ENCODE data around the gene SLBP. TPM values are rescaled to one million over a fixed set of nuclear protein-coding genes. Genes with fewer than 3 reads are reported as not detected.
A peak's percentile ranks its signal among the peaks of the same experiment; 100 is the strongest.

The SLBP gene
- total RNA-seq, 1 experiment from 2014 or later = 98.3 TPM

DNA sequence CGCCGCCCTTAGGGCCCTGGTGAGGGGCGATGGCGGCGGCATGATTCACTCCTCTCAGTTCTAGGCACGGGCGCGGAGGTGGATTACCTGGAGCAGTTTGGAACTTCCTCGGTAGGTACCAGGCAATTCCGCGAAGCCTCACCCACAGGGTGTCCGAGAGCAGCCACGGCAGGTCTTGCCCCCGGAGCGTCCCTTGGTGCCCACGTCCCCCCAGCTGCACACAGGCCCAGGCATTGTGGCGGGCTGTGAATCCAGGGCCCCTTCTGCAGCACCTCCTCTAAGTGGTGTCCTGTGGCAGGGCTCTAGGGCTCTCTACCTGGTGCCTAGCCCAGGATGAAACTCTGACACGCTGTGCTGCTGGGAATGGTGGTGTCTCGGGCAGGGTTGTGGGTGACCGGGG, 23.1 kb upstream of the SLBP start:
- ATAC-seq (no peak), DNase-seq (no peak)
- Histone ChIP-seq H2AFZ (ENCODE audit: low read length) (no peak overlapping the region), H3K27ac (ENCODE audit: low read length) (no peak overlapping the region), H3K27me3 (ENCODE audit: low read length) (no peaks in the 10 kb centered on the region), H3K4me3 (ENCODE audit: low read length) (no peak overlapping the region), H3K36me3 (ENCODE audit: low read depth, low read length) (peaks cover 66% of the 10 kb centered on the region), H4K20me1 (ENCODE audit: low read length) (0 out of 2 replicates have a peak, but pooled peaks cover 6% of the 10 kb centered on the region), H3K9ac (ENCODE audit: low read length) (no peak overlapping the region), H3K4me2 (ENCODE audit: low read length) (no peak overlapping the region), H3K9me3 (ENCODE audit: low read length) (no peaks in the 10 kb centered on the region), H3K9me2 (replicated peaks; ENCODE audit: low read length) (no peaks in the 10 kb centered on the region), H3K79me2 (ENCODE audit: low read length) (peaks cover 20% of the 10 kb centered on the region), H3F3A (ENCODE audit: low read length, unreplicated experiment) (no peaks in the 10 kb centered on the region), H3K4me1 (ENCODE audit: insufficient read depth, low read length) (peaks cover 16% of the 10 kb centered on the region)
- no peak for TF ChIP-seq EZH2 (IDR thresholded peaks at IDR 0.05; ENCODE audit: low read length, unreplicated experiment)
- TF ChIP-seq, protein P1, sequence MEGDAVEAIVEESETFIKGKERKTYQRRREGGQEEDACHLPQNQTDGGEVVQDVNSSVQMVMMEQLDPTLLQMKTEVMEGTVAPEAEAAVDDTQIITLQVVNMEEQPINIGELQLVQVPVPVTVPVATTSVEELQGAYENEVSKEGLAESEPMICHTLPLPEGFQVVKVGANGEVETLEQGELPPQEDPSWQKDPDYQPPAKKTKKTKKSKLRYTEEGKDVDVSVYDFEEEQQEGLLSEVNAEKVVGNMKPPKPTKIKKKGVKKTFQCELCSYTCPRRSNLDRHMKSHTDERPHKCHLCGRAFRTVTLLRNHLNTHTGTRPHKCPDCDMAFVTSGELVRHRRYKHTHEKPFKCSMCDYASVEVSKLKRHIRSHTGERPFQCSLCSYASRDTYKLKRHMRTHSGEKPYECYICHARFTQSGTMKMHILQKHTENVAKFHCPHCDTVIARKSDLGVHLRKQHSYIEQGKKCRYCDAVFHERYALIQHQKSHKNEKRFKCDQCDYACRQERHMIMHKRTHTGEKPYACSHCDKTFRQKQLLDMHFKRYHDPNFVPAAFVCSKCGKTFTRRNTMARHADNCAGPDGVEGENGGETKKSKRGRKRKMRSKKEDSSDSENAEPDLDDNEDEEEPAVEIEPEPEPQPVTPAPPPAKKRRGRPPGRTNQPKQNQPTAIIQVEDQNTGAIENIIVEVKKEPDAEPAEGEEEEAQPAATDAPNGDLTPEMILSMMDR (conservative IDR thresholded peaks at IDR 0.05; ENCODE audit: low read depth, low read length) = no peak
- TF ChIP-seq EZH2phosphoT487 (IDR thresholded peaks at IDR 0.05; ENCODE audit: borderline replicate concordance, low read length) = no peak
- BruUV-seq (replicated peaks) = no TSS peak
- intact Hi-C loops (cut with micrococcal nuclease) = no loop called here
- POLR2A ChIA-PET (ENCODE audit: unreplicated experiment) = no interaction called here
- CTCF ChIA-PET = no interaction called here

DNA sequence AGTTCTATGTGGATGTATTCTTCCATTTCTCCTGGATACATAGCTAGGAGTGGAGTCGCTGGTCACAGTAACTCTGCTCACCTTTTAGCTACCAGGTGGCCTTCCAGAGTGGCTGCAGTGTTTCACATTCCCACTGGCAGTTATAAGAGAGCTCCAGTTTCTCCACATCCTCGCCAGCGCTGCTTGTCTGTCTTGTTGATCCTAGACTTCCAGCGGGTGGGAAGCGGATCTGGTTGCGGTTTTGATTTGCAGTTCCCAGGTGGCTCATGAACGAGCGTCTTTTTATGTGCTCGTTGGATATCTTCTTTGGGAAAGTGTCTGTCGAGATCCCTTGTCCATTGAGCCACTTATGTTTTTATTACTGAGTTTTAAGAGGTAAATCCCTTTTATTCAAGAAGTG, 20.8 kb upstream of the SLBP start:
- BruUV-seq (replicated peaks) = no TSS peak
- Histone ChIP-seq H3K36me3 (ENCODE audit: low read depth, low read length) (peaks cover 65% of the 10 kb centered on the region), H3K4me1 (ENCODE audit: insufficient read depth, low read length) (peaks cover 30% of the 10 kb centered on the region), H3K9ac (ENCODE audit: low read length) (no peak overlapping the region), H3K4me3 (ENCODE audit: low read length) (no peak overlapping the region), H3F3A (ENCODE audit: low read length, unreplicated experiment) (no peaks in the 10 kb centered on the region), H3K4me2 (ENCODE audit: low read length) (no peak overlapping the region), H3K9me3 (ENCODE audit: low read length) (no peaks in the 10 kb centered on the region), H3K27me3 (ENCODE audit: low read length) (no peaks in the 10 kb centered on the region), H3K9me2 (replicated peaks; ENCODE audit: low read length) (no peaks in the 10 kb centered on the region), H3K27ac (ENCODE audit: low read length) (no peak overlapping the region), H2AFZ (ENCODE audit: low read length) (no peak overlapping the region), H4K20me1 (ENCODE audit: low read length) (peaks cover 14% of the 10 kb centered on the region; the same call in 1 of the 2 replicates), H3K79me2 (ENCODE audit: low read length) (peaks cover 43% of the 10 kb centered on the region)
- no peak for TF ChIP-seq EZH2 (IDR thresholded peaks at IDR 0.05; ENCODE audit: low read length, unreplicated experiment)
- no peak for TF ChIP-seq EZH2phosphoT487 (IDR thresholded peaks at IDR 0.05; ENCODE audit: borderline replicate concordance, low read length)
- TF ChIP-seq, protein P1 (conservative IDR thresholded peaks at IDR 0.05; ENCODE audit: low read depth, low read length) = no peak
- ATAC-seq (no peak), DNase-seq (no peak)
- ChIA-PET POLR2A (ENCODE audit: unreplicated experiment) (no interaction called here), CTCF (no interaction called here)
- intact Hi-C loops (cut with micrococcal nuclease) = no loop called here

DNA sequence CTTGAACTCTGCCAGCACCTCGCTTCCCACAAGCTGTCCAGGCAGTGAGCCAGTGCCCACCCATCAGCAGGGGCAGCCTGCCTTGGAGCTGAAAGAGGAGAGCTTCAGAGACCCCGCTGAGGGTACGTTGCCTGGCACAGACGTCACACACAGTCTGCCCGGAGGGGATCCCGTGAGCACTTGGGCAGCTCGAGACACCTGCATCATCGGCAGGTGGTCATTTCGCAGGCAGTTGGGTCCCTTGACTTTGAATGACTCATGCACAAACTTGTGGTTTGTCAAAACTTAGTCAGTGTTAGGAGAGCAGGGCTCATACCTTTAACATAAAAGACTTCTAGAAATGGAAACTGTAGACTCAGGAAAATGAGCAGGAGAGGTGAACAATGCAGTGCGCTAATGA, 19.1 kb upstream of the SLBP start:
- Histone ChIP-seq H3K4me1 (ENCODE audit: insufficient read depth, low read length) (peaks cover 47% of the 10 kb centered on the region), H4K20me1 (ENCODE audit: low read length) (peaks cover 14% of the 10 kb centered on the region; the same call in 1 of the 2 replicates), H3K9me2 (replicated peaks; ENCODE audit: low read length) (no peaks in the 10 kb centered on the region), H3K9me3 (ENCODE audit: low read length) (no peaks in the 10 kb centered on the region), H2AFZ (ENCODE audit: low read length) (no peak overlapping the region), H3K27me3 (ENCODE audit: low read length) (no peaks in the 10 kb centered on the region), H3K27ac (ENCODE audit: low read length) (peak overlapping the region; percentile 83), H3K9ac (ENCODE audit: low read length) (no peak overlapping the region; the same call in 1 of the 2 replicates), H3K4me3 (ENCODE audit: low read length) (no peak overlapping the region), H3K4me2 (ENCODE audit: low read length) (peak overlapping the region; percentile 43; the same call in 1 of the 2 replicates), H3F3A (ENCODE audit: low read length, unreplicated experiment) (no peaks in the 10 kb centered on the region), H3K36me3 (ENCODE audit: low read depth, low read length) (peaks cover 53% of the 10 kb centered on the region), H3K79me2 (ENCODE audit: low read length) (peaks cover 46% of the 10 kb centered on the region)
- DNase-seq (peak; percentile 88), ATAC-seq (peak; percentile 67)
- TF ChIP-seq EZH2 (IDR thresholded peaks at IDR 0.05; ENCODE audit: low read length, unreplicated experiment) (no peak), EZH2phosphoT487 (IDR thresholded peaks at IDR 0.05; ENCODE audit: borderline replicate concordance, low read length) (no peak)
- BruUV-seq (replicated peaks) = no TSS peak
- POLR2A ChIA-PET (ENCODE audit: unreplicated experiment) = no interaction called here
- intact Hi-C loops (cut with micrococcal nuclease) = no loop called here
- CTCF ChIA-PET = no interaction called here
